ENCODE data around the gene ZC3H7B.

GRCh38 chr22:41267958-41268357, 33.4 kb upstream of the ZC3H7B start:
- TF ChIP-seq POLR2A (IDR thresholded peaks at IDR 0.05; ENCODE audit: low read depth, low read length) (no peak), SPI1 (IDR thresholded peaks at IDR 0.05; ENCODE audit: low read depth, low read length) (no peak)
